Endothelial cell of umbilical vein (primary cell): ENCODE results near the gene CAPRIN2. TPM values are rescaled to one million over a fixed set of nuclear protein-coding genes. Genes with fewer than 3 reads are reported as not detected.

Source experiments
- BruUV-seq: library from RNA; stranded (reverse); fragments of 400-500 nt; replicated peaks from 2 replicates; lab custom pipeline; 2021; lab: Mats Ljungman, UMichigan
- CTCF ChIA-PET: fragments of 300-600, 350-600 bp; sonication (Branson Sonifier 250); formaldehyde crosslinking; loops from one replicate; lab custom pipeline; 2021; ENCODE audit warnings: antibody characterized with exemption, inconsistent platforms; lab: Charles Lee
- POLR2A ChIA-PET: fragments of 300-600, 350-600 bp; sonication (Branson Sonifier 250); formaldehyde crosslinking; loops from one replicate; lab custom pipeline; 2021; ENCODE audit warnings: antibody characterized with exemption, inconsistent platforms; lab: Charles Lee
- DNase-seq: peaks from one replicate; pipeline ENCODE4 v3.0.0-alpha.2; 2011; ENCODE audit warnings: low read depth, low spot score
- FAIRE-seq: peaks from 2 replicates; lab custom pipeline; 2011; peaks lifted over from hg19 to GRCh38; lab: Jason Lieb, UNC
- H2AFZ ChIP-seq: 2 replicates; pipeline ENCODE4 v1.6.0; 2012; ENCODE audit warnings: low read depth, low read length, control low read depth, inconsistent platforms
- H3K27ac ChIP-seq: 2 replicates; pipeline ENCODE4 v1.5.1; 2011; ENCODE audit warnings: low read depth, mild to moderate bottlenecking, control low read depth, low read length, moderate library complexity; ENCODE audit not compliant: insufficient read depth
- H3K27me3 ChIP-seq, 2 experiments: 2 replicates each; pipeline versions ENCODE4 v1.6.0 to v1.6.1; 2011; ENCODE audit warnings: low read length in 2 of 2, mixed read lengths in 1 of 2; ENCODE audit not compliant: control insufficient read depth in 2 of 2, insufficient read depth in 2 of 2
- H3K36me3 ChIP-seq, 2 experiments: 2 replicates in 1 of 2; 3 replicates in 1 of 2; pipeline ENCODE4 v1.5.1; 2011; ENCODE audit warnings: low read length in 2 of 2, mild to moderate bottlenecking in 1 of 2, moderate library complexity in 1 of 2; ENCODE audit not compliant: control insufficient read depth in 2 of 2, insufficient read depth in 2 of 2; ENCODE audit errors: extremely low read depth in 1 of 2
- H3K4me1 ChIP-seq: 3 replicates; pipeline ENCODE4 v1.5.1; 2011; ENCODE audit warnings: mild to moderate bottlenecking, low read length; ENCODE audit not compliant: control insufficient read depth, insufficient read depth; ENCODE audit errors: extremely low read depth
- H3K4me2 ChIP-seq: 2 replicates; pipeline ENCODE4 v1.6.1; 2011; ENCODE audit warnings: low read length, control low read depth, mixed read lengths; ENCODE audit not compliant: insufficient read depth
- H3K4me3 ChIP-seq, 3 experiments: fragments of 200-600 bp in 1 of 3; sonication (generic), shearing (Covaris generic) in 1 of 3; replicated peaks in 1 of 3; 2 replicates each; pipeline ENCODE4 v1.5.1; 2011 to 2016; ENCODE audit warnings: control low read depth in 3 of 3, low read length in 3 of 3, mild to moderate bottlenecking in 2 of 3, inconsistent platforms in 1 of 3, low read depth in 1 of 3, moderate library complexity in 1 of 3; ENCODE audit not compliant: insufficient read depth in 1 of 3
- H3K79me2 ChIP-seq: 2 replicates; pipeline ENCODE4 v1.6.0; 2012; ENCODE audit warnings: low read length, inconsistent platforms; ENCODE audit not compliant: control insufficient read depth, insufficient read depth
- H3K9ac ChIP-seq: replicated peaks from 2 replicates; pipeline ENCODE3; 2011; ENCODE audit warnings: low read length, control low read depth; ENCODE audit not compliant: insufficient read depth; ENCODE audit errors: extremely low read depth
- H3K9me1 ChIP-seq: replicated peaks from 3 replicates; pipeline ENCODE4 v1.6.0; 2011; ENCODE audit warnings: mild to moderate bottlenecking, low read length; ENCODE audit not compliant: control insufficient read depth, insufficient read depth; ENCODE audit errors: extremely low read depth
- H3K9me3 ChIP-seq: replicated peaks from 2 replicates; pipeline ENCODE4 v1.5.1; 2012; ENCODE audit warnings: low read length, inconsistent platforms; ENCODE audit not compliant: control insufficient read depth, insufficient read depth
- H4K20me1 ChIP-seq: replicated peaks from 2 replicates; pipeline ENCODE3; 2011; ENCODE audit warnings: mild to moderate bottlenecking, low read length; ENCODE audit not compliant: control insufficient read depth, insufficient read depth; ENCODE audit errors: extremely low read depth
- CTCF ChIP-seq, 2 donors: IDR thresholded peaks; 1 replicate in 1 of 2; 2 replicates in 1 of 2; pipeline ENCODE4 v1.5.1; 2011; ENCODE audit warnings: low read length in 2 of 2, mild to moderate bottlenecking in 2 of 2, moderate library complexity in 2 of 2, control low read depth in 1 of 2, inconsistent platforms in 1 of 2, low read depth in 1 of 2; ENCODE audit not compliant: insufficient read depth in 1 of 2; ENCODE audit errors: extremely low read depth in 1 of 2
- FOS ChIP-seq: IDR thresholded peaks from 2 replicates; pipeline ENCODE4 v1.6.1; 2011; ENCODE audit warnings: mild to moderate bottlenecking, low read length, moderate library complexity, borderline replicate concordance; ENCODE audit not compliant: insufficient read depth
- GATA2 ChIP-seq: IDR thresholded peaks from 2 replicates; pipeline ENCODE4 v1.7.0; 2011; ENCODE audit warnings: low read depth, mild to moderate bottlenecking, moderate library complexity, mixed read lengths, low read length; ENCODE audit not compliant: insufficient read length, insufficient read depth
- JUN ChIP-seq: IDR thresholded peaks from 2 replicates; pipeline ENCODE4 v1.6.1; 2011; ENCODE audit warnings: borderline replicate concordance, low read depth; ENCODE audit not compliant: insufficient read length, insufficient read depth
- MAX ChIP-seq: IDR thresholded peaks from 2 replicates; pipeline ENCODE4 v1.6.1; 2011; ENCODE audit not compliant: insufficient read depth, insufficient read length
- MYC ChIP-seq: IDR thresholded peaks from one replicate; pipeline ENCODE4 v1.6.1; 2011; ENCODE audit warnings: mild to moderate bottlenecking, low read depth, low read length
- dilution Hi-C: fragments of 300-500 bp; cut with MboI; formaldehyde crosslinking; loops from one replicate; pipeline ENCODE4 v1.15.0; 2019; ENCODE audit warnings: low sequenced_read_pairs; ENCODE audit not compliant: extremely low pct_ligation_motif_present
- intact Hi-C: fragments of 100-400 bp; cut with micrococcal nuclease; formaldehyde crosslinking; loops from one replicate; pipeline ENCODE4 v1.10.0; 2022
- polyA plus RNA-seq, 4 experiments: library from polyadenylated mRNA; depleted of rRNA in 3 of 4; stranded (reverse) in 3 of 4; unstranded in 1 of 4; fragments of >200 nt; gene quantifications; 2 replicates each; pipeline versions ENCODE4 v1.2.1 to v1.2.3, GENCODE V29; 2011 to 2012; ENCODE audit warnings: missing spikeins in 1 of 4
- total RNA-seq: library from RNA; stranded (reverse); gene quantifications from 2 replicates; pipeline ENCODE4 v1.2.3, GENCODE V29; 2021

Gene CAPRIN2
- total and polyA plus RNA-seq, 2 donors (not counting 3 experiments of a cell fraction or from before 2014, with no cell fraction given): 13.5 to 25.0 TPM

- no peak for FAIRE-seq
- H3K36me3 ChIP-seq: no peaks in the 10 kb centered on the region
- H2AFZ ChIP-seq: no peak overlapping the region
- H3K9ac ChIP-seq: no peak overlapping the region
- no peaks in the 10 kb centered on the region for H3K27me3 ChIP-seq
- H3K9me3 ChIP-seq: no peaks in the 10 kb centered on the region
- no peak overlapping the region for H3K4me2 ChIP-seq
- H3K79me2 ChIP-seq: no peaks in the 10 kb centered on the region
- no peak for TF ChIP-seq FOS
- TF ChIP-seq CTCF (IDR thresholded peaks at IDR 0.05; ENCODE audit: extremely low read depth in 1 of 2, insufficient read depth in 1 of 2, low read depth in 1 of 2, low read length in 2 of 2): no peak
- TF ChIP-seq GATA2: no peak
- TF ChIP-seq MYC: no peak
- TF ChIP-seq MAX: no peak
- TF ChIP-seq JUN: no peak
- intact Hi-C loops (no loop called here), dilution Hi-C loops (no loop called here)
- H3K9me1 ChIP-seq: no peaks in the 10 kb centered on the region
- no peaks in the 10 kb centered on the region for H3K4me1 ChIP-seq
- no peak overlapping the region for H3K27ac ChIP-seq
- CTCF ChIA-PET: no interaction called here
- POLR2A ChIA-PET: no interaction called here
- no peak for DNase-seq
- BruUV-seq: no TSS peak
- H3K4me3 ChIP-seq: no peak overlapping the region
- H4K20me1 ChIP-seq: no peaks in the 10 kb centered on the region
Observed at GRCh38 chr12:30783946-30784345, 29.2 kb upstream of the CAPRIN2 start.
